ENCODE measurements around the gene SCN3B. TPM values are rescaled to one million over a fixed set of nuclear protein-coding genes. Genes with fewer than 3 reads are reported as not detected.

SCN3B gene
- total and polyA plus RNA-seq, 9 of the 15 experiments (the other 6 are each of a cell fraction or from before 2014, with no cell fraction given): 0.01 to 0.15 (median 0.04) TPM; not detected in 6

DNA sequence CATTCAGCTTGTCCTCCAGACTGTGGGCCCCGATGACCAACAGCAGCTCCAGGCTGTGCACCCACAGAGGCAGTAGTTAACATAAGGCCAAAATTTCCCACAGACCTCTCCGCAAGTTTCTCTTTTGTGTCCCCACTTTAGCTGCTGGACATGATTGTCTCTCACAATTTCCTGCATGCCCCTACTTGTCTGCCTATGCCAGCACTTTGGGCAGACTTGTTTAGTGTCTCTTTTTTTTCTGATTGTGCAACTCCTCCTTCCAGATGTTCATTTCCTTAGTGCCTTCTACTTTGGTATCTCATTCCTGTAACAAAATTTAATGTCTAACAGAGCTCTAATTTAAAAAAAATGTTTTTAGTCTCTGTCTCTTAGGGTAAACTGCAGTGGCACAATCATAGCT lies 23.8 kb upstream of the SCN3B start:
- H3K9me3 ChIP-seq (replicated peaks; ENCODE audit: control insufficient read depth, insufficient read depth, low read depth, low read length): no peaks in the 10 kb centered on the region
- no peak overlapping the region for H3K27ac ChIP-seq (ENCODE audit: extremely low read depth, low read depth, low read length)
- FAIRE-seq (no peak), ATAC-seq (no peak), DNase-seq (ENCODE audit: extremely low read depth in 1 of 4, low spot score in 3 of 4) (no peak)
- H3K27me3 ChIP-seq (ENCODE audit: control insufficient read depth in 2 of 2, insufficient read depth in 2 of 2, low read length in 2 of 2): no peaks in the 10 kb centered on the region; a peak in 1 of 5 replicates
- H3K4me3 ChIP-seq: no peak overlapping the region
- H3K4me2 ChIP-seq (ENCODE audit: insufficient read depth, low read length): no peak overlapping the region
- ChIA-PET POLR2A (no interaction called here), CTCF (ENCODE audit: low intra/inter-chr PET ratio) (no interaction called here)
- TF ChIP-seq ZNF57 (CRISPR knock-in tag; IDR thresholded peaks at IDR 0.05): no peak
- TF ChIP-seq KAT2B (IDR thresholded peaks at IDR 0.05; ENCODE audit: low read depth, low read length): no peak
- no peak for TF ChIP-seq TCF3 (CRISPR knock-in tag; IDR thresholded peaks at IDR 0.05)
- no peak for TF ChIP-seq C11orf30 (IDR thresholded peaks at IDR 0.05; ENCODE audit: low read depth)
- TF ChIP-seq FOXJ2 (tag; IDR thresholded peaks at IDR 0.05): no peak
- no peak for TF ChIP-seq IRF2 (CRISPR knock-in tag; IDR thresholded peaks at IDR 0.05)
- no peak for TF ChIP-seq SMARCA5 (IDR thresholded peaks at IDR 0.05)
- TF ChIP-seq ZBTB7A (IDR thresholded peaks at IDR 0.05; ENCODE audit: borderline replicate concordance, control insufficient read depth, low read depth, low read length): no peak
- no peak for TF ChIP-seq SETDB1 (IDR thresholded peaks at IDR 0.05; ENCODE audit: low read length)
- no peak for TF ChIP-seq ZNF23 (CRISPR knock-in tag; IDR thresholded peaks at IDR 0.05)
- TF ChIP-seq POLR3A (IDR thresholded peaks at IDR 0.05; ENCODE audit: borderline replicate concordance, extremely low read depth, insufficient read depth, insufficient read length): no peak
- TF ChIP-seq KHSRP (IDR thresholded peaks at IDR 0.05): no peak
- no peaks in the 10 kb centered on the region for H3K79me2 ChIP-seq (ENCODE audit: control insufficient read depth, insufficient read depth, low read length)
- in situ Hi-C loops (cut with MboI) (no loop called here), intact Hi-C loops (cut with micrococcal nuclease) (no loop called here)
- no peaks in the 10 kb centered on the region for H4K20me1 ChIP-seq (replicated peaks; ENCODE audit: control insufficient read depth, insufficient read depth, low read length)
- BruUV-seq (replicated peaks): no TSS peak
- H3K4me1 ChIP-seq (replicated peaks in 1 of 2; ENCODE audit: control insufficient read depth in 2 of 2, insufficient read depth in 2 of 2, low read length in 2 of 2): no peaks in the 10 kb centered on the region
- H2AFZ ChIP-seq (ENCODE audit: low read depth, low read length): no peak overlapping the region
- H3K9me1 ChIP-seq (ENCODE audit: control insufficient read depth, insufficient read depth, low read length): no peaks in the 10 kb centered on the region
- 0% methylated on average over 1 of the region's 2 CpGs for WGBS (ENCODE audit: insufficient coverage, low coverage, missing lambda C conversion rate)
- no peaks in the 10 kb centered on the region for H3K36me3 ChIP-seq (ENCODE audit: control insufficient read depth, insufficient read depth, low read length)
- no peak overlapping the region for H3K9ac ChIP-seq (ENCODE audit: insufficient read depth in 1 of 2, low read depth in 2 of 2, low read length in 2 of 2)
